ENCODE data around the gene TTC19. TPM values are rescaled to one million over a fixed set of nuclear protein-coding genes. Genes with fewer than 3 reads are reported as not detected.

Gene TTC19
- total and polyA plus RNA-seq, 2 of the 8 experiments (the other 6 are each of a cell fraction or from before 2014, with no cell fraction given): 11.8 to 55.0 TPM

DNA sequence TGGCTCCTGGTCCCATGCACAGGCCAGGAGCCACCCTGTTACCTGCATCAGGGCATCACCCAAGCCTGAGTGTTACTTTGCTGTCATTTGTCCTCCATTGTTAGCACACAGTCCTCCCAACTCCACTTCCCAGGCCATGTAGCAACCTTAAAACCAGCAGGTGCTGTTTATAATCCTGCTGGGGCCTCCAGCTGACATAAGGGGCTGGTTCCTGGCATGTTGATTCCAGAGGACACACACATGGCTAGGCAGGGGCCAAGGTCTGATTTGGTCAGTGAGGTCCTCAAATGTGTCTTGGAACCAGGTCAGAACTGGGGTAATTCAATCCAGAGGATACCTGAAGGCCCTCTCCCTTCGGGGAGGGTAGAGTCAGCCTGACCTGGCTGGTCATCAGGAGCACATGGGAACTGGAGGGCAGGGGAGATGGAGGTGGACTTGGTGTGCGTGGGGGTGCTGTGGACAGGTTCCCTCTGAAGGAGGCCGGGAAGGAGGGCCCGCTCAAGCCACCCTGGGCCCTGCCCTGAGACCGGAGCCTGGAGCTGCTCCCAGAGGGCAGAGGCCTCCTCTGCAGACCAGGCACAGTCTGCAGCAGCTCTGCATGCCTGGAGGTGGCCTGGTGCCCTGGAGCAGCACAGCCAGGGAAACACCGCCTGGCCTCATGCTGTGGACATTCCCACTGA lies 48.1 kb upstream of the TTC19 start (continued):
- no peak for TF ChIP-seq SP1 (IDR thresholded peaks at IDR 0.05; ENCODE audit: low read depth, low read length)

Measured in H1 (cell line).